ENCODE results near the gene RAPGEF2.

- no peak for TF ChIP-seq CTCF (IDR thresholded peaks at IDR 0.05)
- no peak for TF ChIP-seq POLR2AphosphoS5 (IDR thresholded peaks at IDR 0.05)
- TF ChIP-seq POLR2A (IDR thresholded peaks at IDR 0.05): no peak
These were observed 177.7 kb downstream of the RAPGEF2 start for GRCh38 chr4:159280442-159281172.

Measured in breast epithelium (tissue), 3 donors.